Lung (tissue), 12 donors: ENCODE data around the gene PDCD1LG2. TPM values are rescaled to one million over a fixed set of nuclear protein-coding genes. Genes with fewer than 3 reads are reported as not detected.

Experiments
- ATAC-seq: fragments of 200-7000 bp; cut with Tn5 transposase; one replicate; pipeline ENCODE4 v1.9.1; 2020; ENCODE audit warnings: moderate number of reproducible peaks; ENCODE audit not compliant: insufficient read depth, low FRiP score
- DNase-seq, 3 donors: peaks; one replicate each; pipeline ENCODE4 v3.0.0-alpha.2; 2013 to 2017
- H3K27ac ChIP-seq, 2 donors: one replicate each; pipeline ENCODE4 v1.5.1; 2013; ENCODE audit warnings: mild to moderate bottlenecking in 2 of 2, moderate library complexity in 2 of 2, control low read depth in 1 of 2, inconsistent platforms in 1 of 2, low read depth in 1 of 2, low read length in 1 of 2
- H3K27me3 ChIP-seq, 3 donors: one replicate each; pipeline ENCODE4 v1.5.1; 2013; ENCODE audit warnings: low read length in 2 of 3; ENCODE audit not compliant: control insufficient read depth in 3 of 3, insufficient read depth in 3 of 3
- H3K36me3 ChIP-seq, 4 donors: one replicate each; pipeline ENCODE4 v1.5.1; 2013; ENCODE audit warnings: low read length in 4 of 4, mild to moderate bottlenecking in 1 of 4, moderate library complexity in 1 of 4; ENCODE audit not compliant: control insufficient read depth in 4 of 4, insufficient read depth in 4 of 4
- H3K4me1 ChIP-seq, 5 donors: one replicate each; pipeline ENCODE4 v1.5.1; 2013; ENCODE audit warnings: low read length in 5 of 5, mild to moderate bottlenecking in 2 of 5, moderate library complexity in 1 of 5; ENCODE audit not compliant: control insufficient read depth in 5 of 5, insufficient read depth in 5 of 5
- H3K4me3 ChIP-seq: one replicate; pipeline ENCODE4 v1.5.1; 2013; ENCODE audit warnings: mild to moderate bottlenecking, control low read depth, moderate library complexity
- H3K9ac ChIP-seq, 2 donors: one replicate each; pipeline ENCODE4 v1.5.1; 2013; ENCODE audit warnings: low read length in 2 of 2, control low read depth in 1 of 2; ENCODE audit not compliant: insufficient read depth in 1 of 2
- H3K9me3 ChIP-seq, 4 donors: one replicate each; pipeline ENCODE4 v1.5.1; 2013; ENCODE audit warnings: low read length in 3 of 4, mild to moderate bottlenecking in 1 of 4, moderate library complexity in 1 of 4; ENCODE audit not compliant: control insufficient read depth in 4 of 4, insufficient read depth in 3 of 4
- CTCF ChIP-seq: IDR thresholded peaks from 2 replicates; pipeline ENCODE4 v1.5.1; 2012; ENCODE audit warnings: mild to moderate bottlenecking; ENCODE audit errors: control extremely low read depth, extremely low read depth
- WGBS, 2 donors: extraction: QIAGEN DNeasy Blood & Tissue Kit; methylation state at CpG; one replicate each; pipeline ENCODE4 v1.1.7; 2013; 5-methylcytosine and 5-hydroxymethylcytosine counted together
- polyA plus RNA-seq, 2 donors: library from polyadenylated mRNA; stranded (reverse); fragments of 200-250 nt; gene quantifications; one replicate each; pipeline ENCODE4 v1.2.1, GENCODE V29; 2013
- total RNA-seq, 2 donors: library from RNA; depleted of rRNA in 1 of 2; stranded (reverse); fragments of >200 nt in 1 of 2; gene quantifications; one replicate each; pipeline ENCODE4 v1.2.1, GENCODE V29; 2014 to 2021
- donor health status: control.
- donor health status: control.
- donor health status: Bipolar disorder and iron deficiency.
- donor health status: healthy.
- donor health status: DM: yes; HTN: yes; CAD: no.

The PDCD1LG2 gene
- total and polyA plus RNA-seq, 4 donors = 0.87 to 6.7 (median 3.1) TPM

GRCh38 chr9:5563886-5564285 lies 53.6 kb downstream of the PDCD1LG2 start:
- Histone ChIP-seq H3K36me3 (no peaks in the 10 kb centered on the region), H3K27ac (no peak overlapping the region), H3K27me3 (no peaks in the 10 kb centered on the region), H3K4me3 (no peak overlapping the region), H3K9ac (no peak overlapping the region), H3K4me1 (peaks cover 0 to 4% (median 0%) of the 10 kb centered on the region in 5 donors), H3K9me3 (no peaks in the 10 kb centered on the region)
- no peak for TF ChIP-seq CTCF
- DNase-seq (no peak), ATAC-seq (no peak)

- Histone ChIP-seq H3K27me3 (no peaks in the 10 kb centered on the region), H3K4me1 (no peaks in the 10 kb centered on the region), H3K9ac (no peak overlapping the region), H3K27ac (peak overlapping the region in 1 of 2 donors; percentile 56), H3K9me3 (no peaks in the 10 kb centered on the region), H3K4me3 (no peak overlapping the region), H3K36me3 (no peaks in the 10 kb centered on the region)
- TF ChIP-seq CTCF = no peak
- DNase-seq (no peak), ATAC-seq (no peak)
- 55 to 80% methylated on average over 6 of the region's 6 CpGs for WGBS, 2 donors
Observed at GRCh38 chr9:5566054-5566618, 55.8 kb downstream of the PDCD1LG2 start.

GRCh38 chr9:5568868-5569267 lies 58.5 kb downstream of the PDCD1LG2 start:
- ATAC-seq = no peak
- H3K4me3 ChIP-seq = no peak overlapping the region

More at GRCh38 chr9:5568868-5569267, 58.5 kb downstream of the PDCD1LG2 start:
- no peak overlapping the region for H3K9ac ChIP-seq
- no peaks in the 10 kb centered on the region for H3K36me3 ChIP-seq
- no peaks in the 10 kb centered on the region for H3K9me3 ChIP-seq
- WGBS, 2 donors = 29 to 52% methylated on average over 2 of the region's 2 CpGs
- H3K4me1 ChIP-seq = no peaks in the 10 kb centered on the region
- DNase-seq = no peak
- no peaks in the 10 kb centered on the region for H3K27me3 ChIP-seq
- H3K27ac ChIP-seq = no peak overlapping the region
- TF ChIP-seq CTCF = no peak
